H1 (cell line): Measurements from ENCODE around the gene NUB1. TPM values are rescaled to one million over a fixed set of nuclear protein-coding genes. Genes with fewer than 3 reads are reported as not detected.

Source experiments
- CTCF ChIA-PET: fragments of 300-600 bp; sonication (Branson Sonifier 250); formaldehyde crosslinking; loops from one replicate; lab custom pipeline; 2021; ENCODE audit not compliant: partially characterized antibody; lab: Charles Lee
- POLR2A ChIA-PET: fragments of 300-600 bp; sonication (Branson Sonifier 250); formaldehyde crosslinking; loops from one replicate; lab custom pipeline; 2021; ENCODE audit warnings: inconsistent platforms; ENCODE audit not compliant: partially characterized antibody; lab: Charles Lee
- DNase-seq, 2 experiments: peaks; one replicate each; pipeline versions ENCODE4 v3.0.0 to v3.0.0-alpha.2; 2010 to 2022; ENCODE audit warnings: low spot score in 2 of 2, low read depth in 1 of 2, mixed read lengths in 1 of 2
- FAIRE-seq: peaks from 2 replicates; lab custom pipeline; 2011; peaks lifted over from hg19 to GRCh38; lab: Jason Lieb, UNC
- H2AFZ ChIP-seq: 2 replicates; pipeline ENCODE4 v1.8.1; 2012; ENCODE audit warnings: low read length, inconsistent platforms
- H2AK5ac ChIP-seq: 2 replicates; pipeline ENCODE4 v1.6.1; 2013; ENCODE audit warnings: low read depth, low read length
- H2BK120ac ChIP-seq: replicated peaks from 2 replicates; pipeline ENCODE3; 2013; ENCODE audit warnings: low read depth, low read length, inconsistent platforms
- H2BK12ac ChIP-seq: 2 replicates; pipeline ENCODE4 v1.6.1; 2013; ENCODE audit warnings: low read depth, low read length
- H2BK15ac ChIP-seq: 2 replicates; pipeline ENCODE4 v1.6.1; 2013; ENCODE audit warnings: low read length
- H2BK20ac ChIP-seq: 2 replicates; pipeline ENCODE4 v1.6.1; 2013; ENCODE audit warnings: low read length
- H2BK5ac ChIP-seq: 2 replicates; pipeline ENCODE4 v1.6.1; 2013; ENCODE audit warnings: low read depth, low read length
- H3K14ac ChIP-seq: 2 replicates; pipeline ENCODE4 v1.6.1; 2013; ENCODE audit warnings: inconsistent platforms; ENCODE audit not compliant: insufficient read length
- H3K18ac ChIP-seq: 2 replicates; pipeline ENCODE4 v1.6.1; 2013; ENCODE audit warnings: low read length; ENCODE audit errors: extremely low read depth
- H3K23ac ChIP-seq: 2 replicates; pipeline ENCODE4 v1.6.1; 2013; ENCODE audit warnings: inconsistent platforms; ENCODE audit not compliant: insufficient read length
- H3K23me2 ChIP-seq: 2 replicates; pipeline ENCODE4 v1.6.1; 2013; ENCODE audit warnings: low read depth, low read length
- H3K27ac ChIP-seq: 2 replicates; pipeline ENCODE4 v1.6.1; 2011; ENCODE audit warnings: low read depth, low read length, inconsistent platforms
- H3K27me3 ChIP-seq, 4 experiments: replicated peaks in 1 of 4; 1 replicate in 1 of 4; 2 replicates in 3 of 4; pipeline versions ENCODE4 v1.6.1 to v1.8.1; 2011 to 2013; ENCODE audit warnings: low read length in 3 of 4, mild to moderate bottlenecking in 3 of 4, inconsistent platforms in 2 of 4, mixed read lengths in 2 of 4, moderate library complexity in 1 of 4; ENCODE audit not compliant: control insufficient read depth in 3 of 4, insufficient read depth in 3 of 4; ENCODE audit errors: extremely low read depth in 1 of 4
- H3K36me3 ChIP-seq, 4 experiments: 2 replicates each; pipeline versions ENCODE4 v1.6.1 to v1.8.1; 2011 to 2013; ENCODE audit warnings: mild to moderate bottlenecking in 4 of 4, low read length in 3 of 4, moderate library complexity in 2 of 4, control low read depth in 1 of 4, inconsistent platforms in 1 of 4; ENCODE audit not compliant: insufficient read depth in 4 of 4, control insufficient read depth in 2 of 4
- H3K4ac ChIP-seq: replicated peaks from 2 replicates; pipeline ENCODE3; 2013; ENCODE audit warnings: low read length, low read depth, mixed read lengths, inconsistent platforms; ENCODE audit not compliant: insufficient read length
- H3K4me1 ChIP-seq, 4 experiments: replicated peaks in 1 of 4; 1 replicate in 1 of 4; 2 replicates in 3 of 4; pipeline versions ENCODE4 v1.6.1 to v1.8.1; 2011 to 2013; ENCODE audit warnings: low read length in 3 of 4, inconsistent platforms in 2 of 4, mixed read lengths in 1 of 4; ENCODE audit not compliant: insufficient read depth in 4 of 4, control insufficient read depth in 3 of 4
- H3K4me2 ChIP-seq, 2 experiments: 2 replicates each; pipeline versions ENCODE4 v1.6.1 to v1.8.1; 2011 to 2013; ENCODE audit warnings: low read depth in 2 of 2, low read length in 2 of 2, control low read depth in 1 of 2, inconsistent platforms in 1 of 2, mild to moderate bottlenecking in 1 of 2; ENCODE audit not compliant: insufficient read depth in 1 of 2
- H3K4me3 ChIP-seq, 4 experiments: fragments of 200-600, 300-600 bp in 1 of 4; sonication (generic), shearing (Covaris generic), sonication (Bioruptor Twin) in 1 of 4; 2 replicates each; pipeline versions ENCODE4 v1.5.1 to v1.8.1; 2011 to 2016; ENCODE audit warnings: low read length in 4 of 4, low read depth in 3 of 4, control low read depth in 2 of 4, inconsistent platforms in 2 of 4, mild to moderate bottlenecking in 2 of 4, mixed read lengths in 1 of 4, moderate library complexity in 1 of 4; ENCODE audit not compliant: insufficient read depth in 2 of 4; ENCODE audit errors: extremely low read depth in 1 of 4
- H3K56ac ChIP-seq: replicated peaks from 2 replicates; pipeline ENCODE3; 2013; ENCODE audit warnings: low read depth, mild to moderate bottlenecking, mixed read lengths, low read length, inconsistent platforms; ENCODE audit not compliant: insufficient read length
- H3K79me1 ChIP-seq: 2 replicates; pipeline ENCODE4 v1.6.1; 2013; ENCODE audit warnings: low read depth, low read length, control low read depth
- H3K79me2 ChIP-seq, 2 experiments: 2 replicates each; pipeline versions ENCODE4 v1.6.1 to v1.8.1; 2012 to 2013; ENCODE audit warnings: low read length in 2 of 2, mild to moderate bottlenecking in 2 of 2, inconsistent platforms in 1 of 2; ENCODE audit not compliant: insufficient read depth in 2 of 2, control insufficient read depth in 1 of 2
- H3K9ac ChIP-seq, 4 experiments: replicated peaks in 1 of 4; 1 replicate in 1 of 4; 2 replicates in 3 of 4; pipeline versions ENCODE4 v1.6.1 to v1.8.1; 2011 to 2013; ENCODE audit warnings: low read depth in 3 of 4, low read length in 3 of 4, control low read depth in 2 of 4, mild to moderate bottlenecking in 2 of 4, moderate library complexity in 2 of 4, inconsistent platforms in 1 of 4; ENCODE audit errors: extremely low read depth in 1 of 4
- H3K9me3 ChIP-seq, 2 experiments: 2 replicates each; pipeline versions ENCODE4 v1.6.1 to v1.8.1; 2012 to 2013; ENCODE audit warnings: mild to moderate bottlenecking in 2 of 2, moderate library complexity in 2 of 2, control low read depth in 1 of 2, inconsistent platforms in 1 of 2, low read depth in 1 of 2, low read length in 1 of 2, mixed read lengths in 1 of 2; ENCODE audit not compliant: insufficient read depth in 2 of 2
- H4K20me1 ChIP-seq, 2 experiments: replicated peaks in 1 of 2; 2 replicates each; pipeline versions ENCODE3 to v1.8.1; 2011 to 2013; ENCODE audit warnings: inconsistent platforms in 2 of 2, low read length in 2 of 2, mild to moderate bottlenecking in 1 of 2; ENCODE audit not compliant: insufficient read depth in 2 of 2, control insufficient read depth in 1 of 2
- H4K5ac ChIP-seq: 2 replicates; pipeline ENCODE4 v1.6.1; 2013; ENCODE audit warnings: low read length, low read depth, mixed read lengths, inconsistent platforms; ENCODE audit not compliant: insufficient read length
- H4K8ac ChIP-seq: 2 replicates; pipeline ENCODE4 v1.8.0; 2013; ENCODE audit warnings: mild to moderate bottlenecking, moderate library complexity, low read length, inconsistent platforms; ENCODE audit not compliant: insufficient read depth; ENCODE audit errors: extremely low read depth
- H4K91ac ChIP-seq: replicated peaks from 2 replicates; pipeline ENCODE3; 2013; ENCODE audit warnings: low read length, mixed read lengths, inconsistent platforms; ENCODE audit not compliant: insufficient read length
- BRCA1 ChIP-seq: IDR thresholded peaks from 2 replicates; pipeline ENCODE4 v1.6.1; 2012; ENCODE audit warnings: low read depth, low read length, improper control_type of control experiment
- CBX8 ChIP-seq: fragments of 300-800, 300-1000 bp; sonication (generic); IDR thresholded peaks from 2 replicates; pipeline ENCODE4 v1.7.1; 2016; ENCODE audit warnings: low read depth, low read length, borderline replicate concordance
- CEBPB ChIP-seq: IDR thresholded peaks from 2 replicates; pipeline ENCODE4 v1.6.1; 2012; ENCODE audit warnings: low read depth, low read length
- CHD1 ChIP-seq: IDR thresholded peaks from 2 replicates; pipeline ENCODE4 v1.6.1; 2012; ENCODE audit warnings: low read depth, low read length, improper control_type of control experiment
- KDM4A ChIP-seq: IDR thresholded peaks from one replicate; pipeline ENCODE4 v1.7.1; 2012; ENCODE audit warnings: low read depth, mild to moderate bottlenecking, moderate library complexity, low read length, inconsistent platforms; ENCODE audit not compliant: severe bottlenecking
- KDM5A ChIP-seq: fragments of 200-600 bp; IDR thresholded peaks from 2 replicates; pipeline ENCODE4 v1.7.1; 2012; ENCODE audit warnings: mild to moderate bottlenecking, low read length, inconsistent platforms, mixed read lengths
- MAFK ChIP-seq: IDR thresholded peaks from 2 replicates; pipeline ENCODE4 v1.6.1; 2012; ENCODE audit warnings: low read depth, mild to moderate bottlenecking, improper control_type of control experiment, low read length
- POLR2A ChIP-seq, 2 experiments: IDR thresholded peaks; 1 replicate in 1 of 2; 2 replicates in 1 of 2; pipeline ENCODE4 v1.6.1; 2011; ENCODE audit warnings: low read depth in 2 of 2, low read length in 2 of 2, mild to moderate bottlenecking in 2 of 2; ENCODE audit errors: control extremely low read depth in 1 of 2
- SAP30 ChIP-seq: fragments of 300-600 bp; sonication (generic); IDR thresholded peaks from 2 replicates; pipeline ENCODE4 v1.7.1; 2012; ENCODE audit warnings: low read length, moderate library complexity, mild to moderate bottlenecking, inconsistent platforms; ENCODE audit not compliant: insufficient read depth, insufficient replicate concordance
- SIX5 ChIP-seq: IDR thresholded peaks from 2 replicates; pipeline ENCODE4 v1.6.1; 2011; ENCODE audit warnings: mild to moderate bottlenecking, low read depth, low read length
- SP1 ChIP-seq: IDR thresholded peaks from 2 replicates; pipeline ENCODE4 v1.6.1; 2011; ENCODE audit warnings: low read depth, low read length
- SRF ChIP-seq: IDR thresholded peaks from 2 replicates; pipeline ENCODE4 v1.6.1; 2011; ENCODE audit warnings: mild to moderate bottlenecking, low read depth, low read length, moderate library complexity
- SUZ12 ChIP-seq: fragments of 200-600 bp; sonication (generic); IDR thresholded peaks from 2 replicates; pipeline ENCODE4 v1.6.1; 2012; ENCODE audit warnings: mild to moderate bottlenecking, inconsistent platforms, low read length, moderate library complexity, mixed read lengths
- TAF7 ChIP-seq: optimal IDR thresholded peaks from 2 replicates; pipeline ENCODE3; 2011; ENCODE audit warnings: low read depth, mild to moderate bottlenecking, inconsistent platforms, low read length, moderate library complexity, borderline replicate concordance
- WGBS, 2 experiments: shearing (Covaris generic) in 1 of 2; methylation state at CpG; one replicate each; pipeline versions ENCODE4 v1.1.6 to v1.1.7; 2013 to 2015; ENCODE audit warnings: low lambda C conversion rate in 2 of 2, mixed read lengths in 2 of 2, inconsistent platforms in 1 of 2, low coverage in 1 of 2, missing lambda C conversion rate in 1 of 2; ENCODE audit not compliant: insufficient replicate concordance in 2 of 2, insufficient coverage in 1 of 2, insufficient read length in 1 of 2; ENCODE audit errors: extremely low coverage in 1 of 2, missing lambda C conversion rate in 1 of 2; 5-methylcytosine and 5-hydroxymethylcytosine counted together
- polyA plus RNA-seq, 7 experiments: library from polyadenylated mRNA; depleted of rRNA in 3 of 7; stranded (reverse) in 5 of 7; unstranded in 2 of 7; fragments of >200 nt in 5 of 7; fragments of 200-250 nt in 2 of 7; gene quantifications; 1 replicate in 5 of 7; 2 replicates in 1 of 7; 4 replicates in 1 of 7; pipeline versions ENCODE4 v1.2.1 to v1.2.3, GENCODE V29; 2011 to 2013; ENCODE audit warnings: missing spikeins in 2 of 7, mixed read lengths in 2 of 7
- total RNA-seq: library from RNA; stranded (reverse); fragmentation: NEBNext Ultra II Directional; extraction: Animal tissue kit (Norgen Biotek cat#: 25700); gene quantifications from 2 replicates; pipeline ENCODE4 v1.2.1, GENCODE V29; 2021
- TF ChIP-seq, protein P1 (sequence below): IDR thresholded peaks from 2 replicates; pipeline ENCODE4 v1.6.1; 2012; ENCODE audit warnings: inconsistent platforms

NUB1 gene
- total and polyA plus RNA-seq, 2 of the 8 experiments (the other 6 are each of a cell fraction or from before 2014, with no cell fraction given): 22.1 to 43.5 TPM

DNA sequence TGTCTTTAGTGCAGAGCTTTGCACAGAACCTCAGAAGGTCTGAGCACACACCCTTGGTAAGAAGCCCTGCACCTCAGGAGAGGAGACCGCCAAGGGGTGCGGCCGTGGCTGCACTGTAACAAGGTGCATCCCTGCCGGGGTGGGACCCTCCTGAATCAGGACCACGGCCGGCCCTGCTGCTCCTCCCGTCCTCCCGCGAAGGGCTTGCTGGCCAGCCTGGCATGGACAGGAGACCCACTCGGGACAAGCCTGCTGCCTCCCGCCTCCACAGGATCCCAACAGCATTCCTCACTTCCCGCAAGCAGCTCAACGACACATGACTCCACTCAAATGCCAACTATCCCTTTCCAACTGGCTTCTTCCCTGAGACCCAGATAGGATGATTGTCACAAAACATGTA is 55.4 kb downstream of the NUB1 start:
- H3K23ac ChIP-seq: no peak overlapping the region
- no peak for TF ChIP-seq CHD1
- no peak for TF ChIP-seq SAP30
- TF ChIP-seq, protein P1, sequence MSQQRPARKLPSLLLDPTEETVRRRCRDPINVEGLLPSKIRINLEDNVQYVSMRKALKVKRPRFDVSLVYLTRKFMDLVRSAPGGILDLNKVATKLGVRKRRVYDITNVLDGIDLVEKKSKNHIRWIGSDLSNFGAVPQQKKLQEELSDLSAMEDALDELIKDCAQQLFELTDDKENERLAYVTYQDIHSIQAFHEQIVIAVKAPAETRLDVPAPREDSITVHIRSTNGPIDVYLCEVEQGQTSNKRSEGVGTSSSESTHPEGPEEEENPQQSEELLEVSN: no peak
- TF ChIP-seq KDM4A: no peak
- no peak for TF ChIP-seq SRF
- no peak for TF ChIP-seq SIX5
- no peak for TF ChIP-seq CEBPB
- no peak for TF ChIP-seq BRCA1
- no peak for TF ChIP-seq TAF7
- TF ChIP-seq SP1: no peak
- no peak for TF ChIP-seq POLR2A (IDR thresholded peaks at IDR 0.05; ENCODE audit: control extremely low read depth in 1 of 2, low read depth in 2 of 2, low read length in 2 of 2)
- no peak for TF ChIP-seq CBX8
- TF ChIP-seq MAFK: no peak
- TF ChIP-seq SUZ12: no peak
- TF ChIP-seq KDM5A: no peak

More for the DNA sequence above, 55.4 kb downstream of the NUB1 start:
- no peak overlapping the region for H2BK120ac ChIP-seq
- H3K27ac ChIP-seq: no peak overlapping the region
- no peak overlapping the region for H4K5ac ChIP-seq
- H4K8ac ChIP-seq: peak overlapping the region; percentile 62; the same call in 1 of the 2 replicates
- no peak overlapping the region for H3K14ac ChIP-seq
- H3K4me3 ChIP-seq: no peak overlapping the region
- H3K27me3 ChIP-seq: no peaks in the 10 kb centered on the region
- peaks cover 7% of the 10 kb centered on the region; the same call in 1 of the 2 replicates for H3K23me2 ChIP-seq
- no peaks in the 10 kb centered on the region for H3K79me2 ChIP-seq
- H2BK12ac ChIP-seq: no peak overlapping the region
- H3K4me2 ChIP-seq: no peak overlapping the region
- no peak overlapping the region; the same call in 1 of the 2 replicates for H2BK20ac ChIP-seq
- H2AK5ac ChIP-seq: no peak overlapping the region
- no peak overlapping the region for H2BK15ac ChIP-seq
- FAIRE-seq (no peak), DNase-seq (no peak)
- no peak overlapping the region for H3K56ac ChIP-seq
- no peak overlapping the region for H4K91ac ChIP-seq
- H3K4me1 ChIP-seq: peaks cover 0 to 20% (median 11%) of the 10 kb centered on the region in 4 experiments
- no peak overlapping the region for H3K4ac ChIP-seq
- POLR2A ChIA-PET: no interaction called here
- CTCF ChIA-PET: interaction anchor here (0.8 to 6.6 kb wide), 7 partner anchors 9 to 52 kb away, joined by 3 to 32 read pairs (median 10); no protein-coding TSS in a partner anchor
- H3K18ac ChIP-seq: no peak overlapping the region
- no peaks in the 10 kb centered on the region for H3K9me3 ChIP-seq
- no peak overlapping the region for H2AFZ ChIP-seq
- H3K79me1 ChIP-seq: no peaks in the 10 kb centered on the region
- H3K36me3 ChIP-seq: peaks cover 0 to 7% (median 1%) of the 10 kb centered on the region in 4 experiments; a peak in 2 of 8 replicates
- WGBS, 2 experiments: 81% methylated on average over 13 of the region's 13 CpGs; no CpG with 5 or more reads in 1 of the 2 experiments
- no peak overlapping the region for H3K9ac ChIP-seq
- no peak overlapping the region for H2BK5ac ChIP-seq
- H4K20me1 ChIP-seq: peaks cover 0 to 5% of the 10 kb centered on the region in 2 experiments
